Natural killer cell (primary cell): Measurements from ENCODE around the gene PREB. TPM values are rescaled to one million over a fixed set of nuclear protein-coding genes. Genes with fewer than 3 reads are reported as not detected.
A peak's percentile ranks its signal among the peaks of the same experiment; 100 is the strongest.

ENCODE experiments used
- ATAC-seq, 3 donors: fragments of 150-1000 bp in 2 of 3; fragments of 200-7000 bp in 1 of 3; cut with Tn5 transposase; 1 replicate in 1 of 3; 2 replicates in 2 of 3; pipeline ENCODE4 v1.10.0; 2021; ENCODE audit warnings: mild to moderate bottlenecking in 2 of 3, moderate library complexity in 2 of 3
- DNase-seq, 2 donors: peaks; one replicate each; pipeline versions ENCODE4 v3.0.0 to v3.0.0-alpha.2; 2013 to 2021; ENCODE audit warnings: mixed read lengths in 1 of 2
- H3K27ac ChIP-seq: one replicate; pipeline ENCODE4 v1.5.1; 2013; ENCODE audit warnings: mild to moderate bottlenecking, low read length
- H3K27me3 ChIP-seq: one replicate; pipeline ENCODE4 v1.6.1; 2013; ENCODE audit warnings: low read length; ENCODE audit not compliant: control insufficient read depth, insufficient read depth
- H3K36me3 ChIP-seq: one replicate; pipeline ENCODE4 v1.6.1; 2013; ENCODE audit warnings: low read length; ENCODE audit not compliant: control insufficient read depth, insufficient read depth
- H3K4me1 ChIP-seq: one replicate; pipeline ENCODE4 v1.6.1; 2013; ENCODE audit warnings: low read length; ENCODE audit not compliant: control insufficient read depth, insufficient read depth
- H3K4me3 ChIP-seq: one replicate; pipeline ENCODE4 v1.5.1; 2013; ENCODE audit warnings: low read length
- H3K9me3 ChIP-seq: one replicate; pipeline ENCODE4 v1.6.1; 2013; ENCODE audit warnings: low read length; ENCODE audit not compliant: control insufficient read depth, insufficient read depth
- H3K27ac Mint-ChIP-seq, 2 donors: one replicate each; pipeline ENCODE4 v1.8.0; 2022; ENCODE audit warnings: mild to moderate bottlenecking in 2 of 2, mixed read lengths in 2 of 2, moderate library complexity in 1 of 2
- H3K27me3 Mint-ChIP-seq, 2 donors: one replicate each; pipeline ENCODE4 v1.8.0; 2022; ENCODE audit warnings: low read depth in 2 of 2, mixed read lengths in 2 of 2
- H3K36me3 Mint-ChIP-seq: one replicate; pipeline ENCODE4 v1.8.0; 2022; ENCODE audit warnings: mixed read lengths
- H3K4me1 Mint-ChIP-seq, 2 donors: one replicate each; pipeline ENCODE4 v1.8.0; 2022; ENCODE audit warnings: mixed read lengths in 2 of 2
- H3K4me3 Mint-ChIP-seq: one replicate; pipeline ENCODE4 v1.8.0; 2022; ENCODE audit warnings: mild to moderate bottlenecking, moderate library complexity, mixed read lengths
- H3K9me3 Mint-ChIP-seq, 2 donors: one replicate each; pipeline ENCODE4 v1.8.0; 2022; ENCODE audit warnings: mixed read lengths in 2 of 2
- WGBS: methylation state at CpG from one replicate; pipeline ENCODE4 v1.1.7; 2013; ENCODE audit warnings: missing lambda C conversion rate; ENCODE audit not compliant: insufficient coverage; 5-methylcytosine and 5-hydroxymethylcytosine counted together
- intact Hi-C: fragments of 100-400 bp; cut with micrococcal nuclease; formaldehyde crosslinking; loops from one replicate; pipeline ENCODE4 v1.14.2; 2022
- total RNA-seq, 4 donors: library from RNA; stranded (reverse); fragments of 120-200 nt in 1 of 4; gene quantifications; one replicate each; pipeline versions ENCODE4 v1.2.3 to v1.2.4, GENCODE V29; 2013 to 2022
- TF ChIP-seq, protein P1 (sequence below): fragments of 200-600 bp; IDR thresholded peaks from one replicate; pipeline ENCODE4 v1.8.0; 2022; ENCODE audit warnings: antibody characterized with exemption

PREB gene
- total RNA-seq, 3 donors from 2014 or later (not counting 1 experiment from before 2014, with no cell fraction given) = 24.6 to 41.5 (median 31.2) TPM

DNA sequence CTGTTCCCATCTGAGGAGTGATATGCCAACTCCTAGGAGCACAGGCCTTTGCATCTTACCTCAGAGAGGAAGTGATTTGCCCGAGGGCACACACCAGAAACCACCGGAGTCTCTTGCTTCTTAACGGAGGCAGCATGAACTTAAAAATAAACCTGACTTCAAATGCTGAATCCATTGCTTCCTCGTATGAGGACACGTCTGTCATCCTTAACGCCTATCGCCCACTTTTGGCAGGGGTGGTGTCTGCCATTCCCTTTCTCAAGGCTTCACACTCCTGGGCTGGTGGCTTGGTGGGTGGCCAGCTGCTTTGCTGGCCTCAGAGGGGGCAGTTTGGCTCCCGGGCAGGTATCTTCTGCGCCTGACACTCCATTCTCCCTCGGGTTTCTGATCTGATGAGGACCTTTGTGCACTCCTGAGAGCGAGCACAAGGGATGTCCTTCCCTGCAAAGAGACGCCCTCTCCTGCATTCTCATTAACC lies 1.1 kb upstream of the PREB start:
- Mint-ChIP-seq H3K27ac (peak overlapping the region; percentile 94 to 97), H3K9me3 (no peaks in the 10 kb centered on the region), H3K4me1 (peaks cover 18 to 30% of the 10 kb centered on the region in 2 donors), H3K4me3 (peak overlapping the region; percentile 55), H3K36me3 (no peaks in the 10 kb centered on the region), H3K27me3 (no peaks in the 10 kb centered on the region)
- H3K4me1 ChIP-seq = peaks cover 24% of the 10 kb centered on the region
- no peak overlapping the region for H3K27ac ChIP-seq
- WGBS = 71% methylated on average over 12 of the region's 12 CpGs
- TF ChIP-seq, protein P1, sequence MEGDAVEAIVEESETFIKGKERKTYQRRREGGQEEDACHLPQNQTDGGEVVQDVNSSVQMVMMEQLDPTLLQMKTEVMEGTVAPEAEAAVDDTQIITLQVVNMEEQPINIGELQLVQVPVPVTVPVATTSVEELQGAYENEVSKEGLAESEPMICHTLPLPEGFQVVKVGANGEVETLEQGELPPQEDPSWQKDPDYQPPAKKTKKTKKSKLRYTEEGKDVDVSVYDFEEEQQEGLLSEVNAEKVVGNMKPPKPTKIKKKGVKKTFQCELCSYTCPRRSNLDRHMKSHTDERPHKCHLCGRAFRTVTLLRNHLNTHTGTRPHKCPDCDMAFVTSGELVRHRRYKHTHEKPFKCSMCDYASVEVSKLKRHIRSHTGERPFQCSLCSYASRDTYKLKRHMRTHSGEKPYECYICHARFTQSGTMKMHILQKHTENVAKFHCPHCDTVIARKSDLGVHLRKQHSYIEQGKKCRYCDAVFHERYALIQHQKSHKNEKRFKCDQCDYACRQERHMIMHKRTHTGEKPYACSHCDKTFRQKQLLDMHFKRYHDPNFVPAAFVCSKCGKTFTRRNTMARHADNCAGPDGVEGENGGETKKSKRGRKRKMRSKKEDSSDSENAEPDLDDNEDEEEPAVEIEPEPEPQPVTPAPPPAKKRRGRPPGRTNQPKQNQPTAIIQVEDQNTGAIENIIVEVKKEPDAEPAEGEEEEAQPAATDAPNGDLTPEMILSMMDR = no peak
- ATAC-seq (no peak), DNase-seq (peak in 1 of 2 donors; percentile 18)
- peaks cover 21% of the 10 kb centered on the region for H3K36me3 ChIP-seq
- intact Hi-C loops = loop anchor here (10.0 kb wide), 1 partner anchor 51 kb away; the partner anchor contains the start of gene KHK
- H3K27me3 ChIP-seq = no peaks in the 10 kb centered on the region
- no peak overlapping the region for H3K4me3 ChIP-seq
- no peaks in the 10 kb centered on the region for H3K9me3 ChIP-seq

DNA sequence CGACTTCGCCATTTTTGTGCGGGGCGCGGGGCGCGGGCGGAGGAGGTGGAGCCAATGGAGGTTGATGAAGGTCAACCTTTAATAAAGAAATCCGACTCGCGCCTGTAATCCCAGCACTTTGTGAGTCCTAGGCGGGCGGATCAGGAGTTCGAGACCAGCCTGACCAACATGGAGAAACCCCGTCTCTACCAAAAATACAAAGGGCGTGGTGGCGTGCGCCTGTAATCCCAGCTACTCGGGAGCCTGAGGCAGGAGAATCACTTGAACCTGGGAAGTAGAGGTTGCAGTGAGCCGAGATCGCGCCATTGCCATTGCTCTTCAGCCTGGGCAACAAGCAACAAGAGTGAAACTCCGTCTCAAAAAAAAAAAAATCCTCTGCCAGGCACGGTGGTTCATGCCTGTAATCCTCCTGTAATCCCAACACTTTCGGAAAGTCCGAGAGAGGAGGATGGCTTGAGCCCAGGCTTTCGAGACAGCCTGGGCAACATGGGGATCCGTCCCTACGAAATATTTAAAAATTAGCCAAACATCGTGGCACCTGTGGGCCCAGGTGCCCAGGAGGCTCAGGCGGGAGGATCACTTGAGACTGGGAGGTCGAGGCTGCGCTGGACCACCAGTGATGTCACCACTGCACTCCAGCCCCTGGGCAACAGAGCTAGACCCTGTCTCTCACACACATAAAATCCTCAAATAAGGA lies 493 bp upstream of the PREB start:
- Mint-ChIP-seq H3K9me3 (no peaks in the 10 kb centered on the region), H3K27me3 (no peaks in the 10 kb centered on the region), H3K27ac (peak overlapping the region; percentile 94 to 97), H3K36me3 (no peaks in the 10 kb centered on the region), H3K4me1 (peaks cover 18 to 30% of the 10 kb centered on the region in 2 donors), H3K4me3 (peak overlapping the region; percentile 97)
- TF ChIP-seq, protein P1 = no peak
- H3K36me3 ChIP-seq = peaks cover 25% of the 10 kb centered on the region
- peak in 1 of 2 donors; percentile 16 for DNase-seq
- no peaks in the 10 kb centered on the region for H3K9me3 ChIP-seq
- H3K27ac ChIP-seq = no peak overlapping the region
- ATAC-seq = no peak
- H3K4me1 ChIP-seq = peaks cover 24% of the 10 kb centered on the region
- no peak overlapping the region for H3K4me3 ChIP-seq
- 55% methylated on average over 33 of the region's 33 CpGs for WGBS
- intact Hi-C loops = loop anchor here (1.0 to 10.0 kb wide), 4 partner anchors 12 to 83 kb away; partner anchors contain the start of genes ABHD1, AGBL5, ATRAID and KHK
- no peaks in the 10 kb centered on the region for H3K27me3 ChIP-seq

DNA sequence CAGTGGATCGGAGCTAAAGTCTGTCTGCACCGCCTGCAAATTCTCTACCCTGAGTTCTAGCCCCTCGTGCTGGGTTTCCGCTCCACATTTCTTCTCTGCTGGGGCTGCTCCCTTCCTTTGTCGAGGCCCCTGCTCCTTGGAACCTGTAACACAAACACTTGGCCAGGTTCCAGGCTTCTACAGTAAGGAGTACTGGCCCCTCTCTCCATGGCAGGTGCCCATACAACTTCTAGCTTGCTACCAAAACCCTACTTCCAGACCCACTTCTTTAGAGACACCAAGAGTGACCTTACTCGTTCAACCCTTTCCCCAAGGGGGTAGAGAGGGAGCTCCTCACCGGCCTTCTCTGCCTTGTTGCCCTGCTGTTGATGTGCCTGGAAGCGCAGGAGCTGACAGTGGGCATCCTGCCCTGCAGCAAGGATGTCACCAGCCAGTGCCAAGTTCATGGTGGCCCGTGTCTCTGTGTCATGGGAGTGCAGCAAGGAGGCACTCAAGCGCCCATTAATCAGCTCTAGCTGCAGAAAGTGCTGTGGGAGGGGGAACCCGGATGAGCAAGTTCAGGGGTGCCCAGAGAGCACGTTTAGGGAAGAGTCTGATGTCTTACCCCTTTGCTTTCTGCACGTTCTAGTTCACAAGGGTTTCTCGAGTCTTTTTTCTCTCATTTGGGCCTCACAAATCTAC lies 1.1 kb downstream of the PREB start:
- Histone ChIP-seq H3K4me3 (peak overlapping the region; percentile 70), H3K27me3 (no peaks in the 10 kb centered on the region), H3K9me3 (no peaks in the 10 kb centered on the region), H3K27ac (no peak overlapping the region), H3K4me1 (peaks cover 24% of the 10 kb centered on the region), H3K36me3 (peaks cover 29% of the 10 kb centered on the region)
- no peak for ATAC-seq
- 56% methylated on average over 14 of the region's 14 CpGs for WGBS
- H3K4me3 Mint-ChIP-seq = peak overlapping the region; percentile 97
- H3K9me3 Mint-ChIP-seq = no peaks in the 10 kb centered on the region
- H3K4me1 Mint-ChIP-seq = peaks cover 18 to 34% of the 10 kb centered on the region in 2 donors
- H3K27ac Mint-ChIP-seq = peak overlapping the region; percentile 94 to 97
- peak in 1 of 2 donors; percentile 44 for DNase-seq
- intact Hi-C loops = loop anchor here (5.0 to 10.0 kb wide), 2 partner anchors 49 to 81 kb away; partner anchors contain the start of genes AGBL5 and KHK
- H3K27me3 Mint-ChIP-seq = no peaks in the 10 kb centered on the region
- TF ChIP-seq, protein P1 = no peak
- no peaks in the 10 kb centered on the region for H3K36me3 Mint-ChIP-seq
